ENCODE results near the gene PRTN3. TPM values are rescaled to one million over a fixed set of nuclear protein-coding genes. Genes with fewer than 3 reads are reported as not detected.

The PRTN3 gene
- total RNA-seq, 1 experiment from 2014 or later: not detected

DNA sequence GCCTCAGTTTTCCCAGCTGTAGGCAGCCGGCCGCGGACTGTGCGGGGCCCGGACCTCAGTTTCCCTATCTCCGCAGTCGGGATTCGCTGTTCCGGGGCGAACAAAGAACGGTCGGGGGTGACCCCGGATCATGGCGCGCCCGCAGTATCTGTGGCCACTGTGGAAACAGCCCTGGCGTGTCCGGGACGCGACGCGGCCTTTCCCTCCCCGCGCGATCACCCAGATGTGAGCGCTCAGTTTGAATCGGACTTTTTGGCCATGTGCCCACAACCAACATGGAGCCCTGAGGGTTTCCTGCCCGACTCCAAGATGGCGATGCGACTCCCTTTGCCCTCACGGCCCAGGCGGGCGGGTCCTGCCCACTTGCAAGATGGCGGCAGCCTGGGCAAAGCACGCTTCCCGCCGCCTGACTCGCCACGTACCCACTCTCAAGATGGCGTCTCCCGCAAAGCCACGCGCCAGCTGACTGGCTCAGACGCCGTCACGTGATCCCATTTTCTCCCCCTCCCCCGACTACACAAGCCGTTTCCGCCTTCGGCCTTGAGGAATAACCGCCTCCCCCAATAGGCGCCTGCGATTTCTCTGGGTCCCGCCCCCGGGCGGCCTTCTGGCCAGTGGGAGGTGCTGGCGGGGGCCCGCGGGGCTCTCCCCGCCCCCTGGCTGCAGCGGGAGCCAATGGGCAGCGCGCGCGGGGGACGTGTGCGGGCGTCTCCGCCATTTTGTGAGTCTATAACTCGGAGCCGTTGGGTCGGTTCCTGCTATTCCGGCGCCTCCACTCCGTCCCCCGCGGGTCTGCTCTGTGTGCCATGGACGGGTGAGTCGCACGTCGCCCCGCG is 43.9 kb upstream of the PRTN3 start, which contains the start of gene PTBP1:
PTBP1 (plus strand) TSS at position 761 of the 836 bp plus-strand sequence; CDS start at position 807, 46 bp downstream.
- DNase-seq (ENCODE audit: unreplicated experiment): peak; percentile 100
- BruUV-seq (replicated peaks): TSS peak; percentile 91
- POLR2A ChIA-PET: interaction anchor here (0.5 to 1.9 kb wide), 20 partner anchors 11 to 675 kb away, joined by 3 to 16 read pairs (median 3); partner anchors contain the start of genes FSTL3, MED16, RNF126 and RNU6-9
- TF ChIP-seq, protein P1, sequence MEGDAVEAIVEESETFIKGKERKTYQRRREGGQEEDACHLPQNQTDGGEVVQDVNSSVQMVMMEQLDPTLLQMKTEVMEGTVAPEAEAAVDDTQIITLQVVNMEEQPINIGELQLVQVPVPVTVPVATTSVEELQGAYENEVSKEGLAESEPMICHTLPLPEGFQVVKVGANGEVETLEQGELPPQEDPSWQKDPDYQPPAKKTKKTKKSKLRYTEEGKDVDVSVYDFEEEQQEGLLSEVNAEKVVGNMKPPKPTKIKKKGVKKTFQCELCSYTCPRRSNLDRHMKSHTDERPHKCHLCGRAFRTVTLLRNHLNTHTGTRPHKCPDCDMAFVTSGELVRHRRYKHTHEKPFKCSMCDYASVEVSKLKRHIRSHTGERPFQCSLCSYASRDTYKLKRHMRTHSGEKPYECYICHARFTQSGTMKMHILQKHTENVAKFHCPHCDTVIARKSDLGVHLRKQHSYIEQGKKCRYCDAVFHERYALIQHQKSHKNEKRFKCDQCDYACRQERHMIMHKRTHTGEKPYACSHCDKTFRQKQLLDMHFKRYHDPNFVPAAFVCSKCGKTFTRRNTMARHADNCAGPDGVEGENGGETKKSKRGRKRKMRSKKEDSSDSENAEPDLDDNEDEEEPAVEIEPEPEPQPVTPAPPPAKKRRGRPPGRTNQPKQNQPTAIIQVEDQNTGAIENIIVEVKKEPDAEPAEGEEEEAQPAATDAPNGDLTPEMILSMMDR (IDR thresholded peaks at IDR 0.05; ENCODE audit: unreplicated experiment): no peak
- peak within 1 kb of the TSS; percentile 90 for H3K27ac Mint-ChIP-seq (ENCODE audit: low read depth, unreplicated experiment)
- CTCF ChIA-PET: interaction anchor here (0.6 to 1.9 kb wide), 2 partner anchors 27 to 29 kb away, joined by 3 to 10 read pairs; no protein-coding TSS in a partner anchor
- H3K4me1 Mint-ChIP-seq (ENCODE audit: insufficient read depth, unreplicated experiment): peaks cover 25% of the 10 kb centered on the region
- H3K36me3 Mint-ChIP-seq (ENCODE audit: insufficient read depth, unreplicated experiment): peaks cover 30% of the 10 kb centered on the region
- no peaks in the 10 kb centered on the region for H3K27me3 Mint-ChIP-seq (ENCODE audit: insufficient read depth, unreplicated experiment)
- H3K9me3 Mint-ChIP-seq (ENCODE audit: unreplicated experiment): no peaks in the 10 kb centered on the region
- H3K4me3 Mint-ChIP-seq (ENCODE audit: unreplicated experiment): peak within 1 kb of the TSS; percentile 91
- intact Hi-C loops (cut with micrococcal nuclease): loop anchor here (1.0 kb wide), 1 partner anchor 15 kb away; no protein-coding TSS in a partner anchor

DNA sequence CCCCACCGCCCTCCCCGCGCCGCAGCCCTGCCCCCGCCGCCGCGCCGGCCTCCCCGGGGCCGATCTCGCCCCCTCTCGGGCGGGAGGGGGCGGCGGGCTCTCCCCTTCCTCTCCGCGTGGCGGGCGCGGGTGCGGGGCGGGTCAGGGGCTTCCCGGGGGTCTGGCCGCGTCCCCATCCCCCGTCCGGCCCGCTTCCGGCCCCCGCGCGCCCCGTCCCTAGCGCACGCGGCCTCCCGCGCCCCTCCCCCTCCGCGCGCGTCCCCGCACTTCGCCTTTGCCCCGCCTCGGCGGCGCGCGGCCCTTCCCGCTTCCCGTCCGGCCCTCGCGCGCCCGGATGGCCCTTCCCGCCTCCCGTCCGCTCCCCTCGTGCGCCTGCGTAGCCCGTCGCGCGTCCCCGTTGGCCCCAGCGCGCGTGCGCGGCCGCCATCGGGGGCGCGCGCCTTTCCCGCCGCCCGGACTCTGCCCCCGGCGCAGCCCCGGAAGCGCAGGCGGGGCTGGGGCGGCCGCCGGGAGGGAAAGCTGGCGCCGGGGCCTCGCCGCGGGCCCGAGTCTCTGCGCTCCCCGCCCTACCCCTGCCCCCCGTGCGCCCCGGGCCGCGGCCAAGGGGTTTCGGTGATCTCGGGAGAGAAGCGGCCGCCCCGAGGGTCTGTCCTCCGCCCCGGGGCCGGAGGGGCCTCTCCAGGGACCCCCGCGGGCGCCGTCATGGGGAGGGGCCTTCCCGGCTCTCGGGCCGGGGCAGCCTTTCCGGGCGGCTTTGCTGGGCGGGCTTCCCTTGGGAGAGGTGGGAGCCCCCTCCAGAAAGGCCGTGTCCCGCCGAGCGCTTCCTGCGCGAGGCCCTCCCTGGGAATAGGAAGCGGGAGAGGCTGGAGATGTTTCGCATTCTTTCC is 43.0 kb upstream of the PRTN3 start:
- BruUV-seq (replicated peaks): no TSS peak
- POLR2A ChIA-PET: interaction anchor here (0.6 to 2.1 kb wide), 15 partner anchors 9 to 287 kb away, joined by 3 to 16 read pairs (median 6); partner anchors contain the start of genes FSTL3, MED16, RNF126 and RNU6-9
- H3K4me3 Mint-ChIP-seq (ENCODE audit: unreplicated experiment): peak overlapping the region; percentile 91
- intact Hi-C loops (cut with micrococcal nuclease): loop anchor here (1.0 kb wide), 1 partner anchor 15 kb away; no protein-coding TSS in a partner anchor
- H3K27me3 Mint-ChIP-seq (ENCODE audit: insufficient read depth, unreplicated experiment): no peaks in the 10 kb centered on the region
- peak; percentile 85 for DNase-seq (ENCODE audit: unreplicated experiment)
- H3K36me3 Mint-ChIP-seq (ENCODE audit: insufficient read depth, unreplicated experiment): peaks cover 38% of the 10 kb centered on the region
- peaks cover 33% of the 10 kb centered on the region for H3K4me1 Mint-ChIP-seq (ENCODE audit: insufficient read depth, unreplicated experiment)
- no peaks in the 10 kb centered on the region for H3K9me3 Mint-ChIP-seq (ENCODE audit: unreplicated experiment)
- TF ChIP-seq, protein P1 (IDR thresholded peaks at IDR 0.05; ENCODE audit: unreplicated experiment): no peak
- CTCF ChIA-PET: no interaction called here
- peak overlapping the region; percentile 90 for H3K27ac Mint-ChIP-seq (ENCODE audit: low read depth, unreplicated experiment)

DNA sequence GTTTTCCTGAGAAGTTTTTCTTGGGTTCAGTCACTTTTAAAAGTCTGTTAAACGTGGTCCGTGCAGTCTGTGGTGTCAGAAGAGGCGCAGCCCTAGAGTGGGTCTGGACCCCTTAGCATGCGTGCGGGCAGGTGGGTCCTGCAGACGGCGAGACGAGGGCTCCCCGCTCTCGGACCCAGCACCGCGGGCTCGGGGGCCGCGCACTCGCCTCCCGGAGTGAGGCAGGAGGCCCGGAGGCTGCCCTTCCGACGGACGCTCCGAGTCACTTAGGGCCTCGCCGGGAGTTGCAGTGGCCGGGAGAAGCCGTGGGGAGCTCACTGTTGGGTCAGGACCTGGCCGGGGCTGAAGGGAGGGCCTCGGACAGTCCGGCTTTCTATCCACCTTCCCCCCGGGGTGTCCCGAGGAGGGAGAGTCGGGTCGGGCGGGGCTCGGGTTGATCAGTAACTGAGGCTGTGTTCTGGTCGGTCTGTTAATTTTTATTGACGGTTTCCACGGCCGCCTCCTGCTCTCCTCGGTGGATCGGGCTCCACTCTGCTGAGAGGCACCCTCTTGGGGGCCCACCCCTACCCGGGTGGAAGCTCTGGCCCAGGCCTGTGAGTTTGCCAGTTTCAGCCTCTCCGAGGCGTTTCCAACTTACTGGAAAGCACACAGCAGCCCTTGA is 42.3 kb upstream of the PRTN3 start:
- ChIA-PET POLR2A (interaction anchor here (0.6 to 2.4 kb wide), 9 partner anchors 9 to 253 kb away, joined by 3 to 10 read pairs (median 3); partner anchors contain the start of gene WDR18), CTCF (interaction anchor here (0.6 to 1.7 kb wide), 4 partner anchors 19 to 124 kb away, joined by 3 to 5 read pairs (median 4); no protein-coding TSS in a partner anchor)
- Mint-ChIP-seq H3K9me3 (ENCODE audit: unreplicated experiment) (no peaks in the 10 kb centered on the region), H3K4me1 (ENCODE audit: insufficient read depth, unreplicated experiment) (peaks cover 33% of the 10 kb centered on the region), H3K36me3 (ENCODE audit: insufficient read depth, unreplicated experiment) (peaks cover 45% of the 10 kb centered on the region), H3K4me3 (ENCODE audit: unreplicated experiment) (peak overlapping the region; percentile 91), H3K27ac (ENCODE audit: low read depth, unreplicated experiment) (peak overlapping the region; percentile 70), H3K27me3 (ENCODE audit: insufficient read depth, unreplicated experiment) (no peaks in the 10 kb centered on the region)
- TF ChIP-seq, protein P1 (IDR thresholded peaks at IDR 0.05; ENCODE audit: unreplicated experiment): no peak
- intact Hi-C loops (cut with micrococcal nuclease): loop anchor here (1.0 kb wide), 1 partner anchor 28 kb away; no protein-coding TSS in a partner anchor
- no TSS peak for BruUV-seq (replicated peaks)
- DNase-seq (ENCODE audit: unreplicated experiment): no peak
